Chondrocyte (in vitro differentiated cells): ENCODE measurements around the gene BCL11B. TPM values are rescaled to one million over a fixed set of nuclear protein-coding genes. Genes with fewer than 3 reads are reported as not detected.

Experiments used
- DNase-seq: peaks from one replicate; pipeline ENCODE4 v3.0.0; 2021; ENCODE audit warnings: mixed read lengths, low spot score
- H3K27ac Mint-ChIP-seq: one replicate; pipeline ENCODE4 v1.8.0; 2021; ENCODE audit warnings: mild to moderate bottlenecking, moderate library complexity, mixed read lengths; ENCODE audit not compliant: unreplicated experiment
- H3K27me3 Mint-ChIP-seq: 2 replicates; pipeline ENCODE4 v1.8.0; 2021; ENCODE audit warnings: low read depth, mixed read lengths
- H3K36me3 Mint-ChIP-seq: 2 replicates; pipeline ENCODE4 v1.8.0; 2021; ENCODE audit warnings: low read depth, mixed read lengths
- H3K4me1 Mint-ChIP-seq: 2 replicates; pipeline ENCODE4 v1.8.0; 2021; ENCODE audit warnings: low read depth, mild to moderate bottlenecking, mixed read lengths
- H3K4me3 Mint-ChIP-seq: one replicate; pipeline ENCODE4 v1.8.0; 2021; ENCODE audit warnings: mild to moderate bottlenecking, moderate library complexity, mixed read lengths; ENCODE audit not compliant: unreplicated experiment
- H3K9me3 Mint-ChIP-seq: 2 replicates; pipeline ENCODE4 v1.8.0; 2021; ENCODE audit warnings: low read depth, mixed read lengths
- CTCF ChIP-seq: fragments of 200-600 bp; sonication (generic); IDR thresholded peaks from 2 replicates; pipeline ENCODE4 v1.5.0; 2021; ENCODE audit warnings: antibody characterized with exemption, mild to moderate bottlenecking, moderate library complexity
- total RNA-seq: library from RNA; stranded (reverse); gene quantifications from 3 replicates; pipeline ENCODE4 v1.2.1, GENCODE V29; 2021

Gene BCL11B
- total RNA-seq, 1 donor from 2014 or later, result 0.17 TPM

DNA sequence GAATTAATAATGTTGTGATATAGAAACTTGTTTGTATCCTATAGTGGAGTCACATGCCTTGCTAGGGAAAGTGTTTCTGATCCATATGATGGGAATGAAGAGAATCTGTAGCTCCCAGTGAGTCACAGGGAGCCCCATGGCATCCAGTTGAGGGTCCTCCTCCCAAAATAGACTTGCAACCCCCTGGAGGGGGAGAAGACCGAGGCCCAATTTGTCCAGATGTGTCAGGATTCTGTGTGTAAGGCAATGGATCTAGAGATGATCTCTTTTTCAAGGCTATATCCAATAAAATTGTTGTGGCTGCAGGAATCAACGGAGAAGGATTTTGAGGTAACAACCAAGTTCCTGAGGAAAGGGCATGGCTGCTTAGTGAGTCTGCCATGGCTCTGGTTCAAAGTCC, 121.8 kb downstream of the BCL11B start:
- Mint-ChIP-seq H3K27ac (no peak overlapping the region), H3K4me3 (no peak overlapping the region), H3K36me3 (peaks cover 2% of the 10 kb centered on the region), H3K27me3 (peaks cover 34% of the 10 kb centered on the region), H3K4me1 (no peaks in the 10 kb centered on the region), H3K9me3 (no peaks in the 10 kb centered on the region)
- DNase-seq, result no peak
- TF ChIP-seq CTCF, result no peak

DNA sequence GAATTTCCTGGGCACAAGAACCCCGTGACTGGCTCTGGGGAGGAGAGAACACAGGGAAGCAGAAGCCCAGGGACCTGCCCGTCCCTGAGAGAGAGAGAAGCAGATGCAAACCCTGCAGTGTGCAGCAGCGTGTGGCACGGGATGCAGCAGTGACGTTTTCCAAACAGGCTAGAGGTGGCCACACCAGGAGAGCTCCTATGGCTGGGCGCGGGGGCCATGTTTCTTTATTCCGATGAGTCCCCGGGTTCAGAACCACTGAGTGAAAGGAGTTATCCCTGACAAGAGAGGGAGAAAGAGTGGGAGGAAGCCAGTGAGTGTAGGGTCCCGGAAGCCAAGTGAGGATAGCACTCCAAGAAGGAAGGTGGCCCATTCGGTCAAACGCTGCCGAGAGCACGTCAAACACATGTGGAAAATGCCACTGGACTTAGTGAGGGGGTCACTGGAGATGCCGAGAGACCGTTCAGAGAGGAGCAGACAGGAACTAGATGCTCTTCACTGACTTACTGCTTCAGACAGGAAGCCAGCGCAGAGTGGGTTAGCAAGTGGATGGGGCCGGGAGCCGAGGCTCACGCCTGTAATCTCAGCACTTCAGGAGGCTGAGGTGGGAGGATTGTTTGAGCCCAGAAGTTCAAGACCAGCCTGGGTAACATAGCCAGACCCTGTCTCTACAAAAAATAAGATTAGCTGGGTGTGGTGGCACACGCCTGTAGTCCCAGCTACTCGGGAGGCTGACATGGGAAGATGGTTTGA, 123.0 kb downstream of the BCL11B start:
- Mint-ChIP-seq H3K27me3 (peaks cover 29% of the 10 kb centered on the region), H3K4me1 (no peaks in the 10 kb centered on the region), H3K4me3 (no peak overlapping the region), H3K36me3 (peaks cover 2% of the 10 kb centered on the region), H3K9me3 (no peaks in the 10 kb centered on the region), H3K27ac (no peak overlapping the region)
- no peak for DNase-seq
- no peak for TF ChIP-seq CTCF

- TF ChIP-seq CTCF, result no peak
- Mint-ChIP-seq H3K4me3 (no peak overlapping the region), H3K4me1 (no peaks in the 10 kb centered on the region), H3K27me3 (peaks cover 29% of the 10 kb centered on the region), H3K9me3 (no peaks in the 10 kb centered on the region), H3K27ac (no peak overlapping the region), H3K36me3 (peaks cover 2% of the 10 kb centered on the region)
- no peak for DNase-seq
These were observed 123.9 kb downstream of the BCL11B start for GRCh38 chr14:99148131-99148530.

GRCh38 chr14:99147366-99147740, 124.6 kb downstream of the BCL11B start:
- no peak overlapping the region for H3K4me3 Mint-ChIP-seq
- no peaks in the 10 kb centered on the region for H3K4me1 Mint-ChIP-seq
- no peak overlapping the region for H3K27ac Mint-ChIP-seq
- peaks cover 32% of the 10 kb centered on the region for H3K27me3 Mint-ChIP-seq
- no peaks in the 10 kb centered on the region for H3K9me3 Mint-ChIP-seq
- H3K36me3 Mint-ChIP-seq, result peaks cover 2% of the 10 kb centered on the region
- TF ChIP-seq CTCF, result no peak
- DNase-seq, result no peak

GRCh38 chr14:99146616-99147365, 125.2 kb downstream of the BCL11B start:
- no peak for DNase-seq
- no peak for TF ChIP-seq CTCF
- H3K4me1 Mint-ChIP-seq, result no peaks in the 10 kb centered on the region
- no peak overlapping the region for H3K27ac Mint-ChIP-seq
- H3K4me3 Mint-ChIP-seq, result no peak overlapping the region
- no peaks in the 10 kb centered on the region for H3K9me3 Mint-ChIP-seq
- H3K36me3 Mint-ChIP-seq, result peaks cover 2% of the 10 kb centered on the region
- peaks cover 37% of the 10 kb centered on the region for H3K27me3 Mint-ChIP-seq
